Retina (tissue), 1 donor: ENCODE results near the gene AFF2.
A peak's percentile ranks its signal among the peaks of the same experiment; 100 is the strongest.
"Not testable (repeated sequence)": the region's sequence is repeated elsewhere in the genome, so short reads cannot be mapped to it uniquely, and the experiment has no call there.

Experiments used
- DNase-seq: peaks from one replicate; pipeline ENCODE4 v3.0.0-alpha.2; 2016

The AFF2 gene

GRCh38 chrX:148871422-148872160 is 371.2 kb downstream of the AFF2 start:
- DNase-seq, result peak; percentile 9

DNA sequence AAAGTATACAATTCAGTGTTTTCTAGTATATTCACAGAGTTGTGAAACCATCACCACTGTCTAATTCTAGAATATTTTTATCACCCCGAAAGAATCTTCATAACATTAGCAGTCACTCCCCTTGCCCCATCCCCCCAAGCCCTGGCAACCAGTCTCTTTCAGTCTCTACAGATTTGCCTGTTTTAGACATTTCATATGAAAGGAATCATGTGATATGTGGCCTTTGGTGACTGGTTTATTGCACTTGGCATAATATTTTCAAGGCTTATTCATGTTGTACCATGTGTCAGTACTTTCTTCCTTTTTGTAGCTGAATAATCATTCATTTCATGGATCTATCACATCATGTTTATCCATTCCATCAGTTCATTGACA is 371.7 kb downstream of the AFF2 start:
- DNase-seq, result no peak

DNA sequence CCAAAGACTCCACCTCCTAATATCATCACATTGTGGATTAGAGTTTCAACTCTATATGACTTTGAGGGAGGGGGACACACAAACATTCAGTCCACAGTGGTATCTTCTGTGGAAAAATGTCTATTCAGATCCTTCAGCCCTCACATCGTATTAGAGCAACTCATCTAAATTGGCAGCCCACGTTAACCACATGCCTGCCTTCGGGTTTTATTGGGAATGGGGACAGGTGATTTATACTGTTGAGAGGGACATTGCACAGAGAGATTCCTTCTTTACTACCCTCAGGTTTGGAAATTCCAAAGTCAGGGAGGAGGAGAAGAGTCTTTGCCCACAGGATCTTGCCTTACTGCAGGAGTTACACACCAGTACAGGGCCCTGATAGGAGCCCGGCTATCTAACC is 372.5 kb downstream of the AFF2 start:
- DNase-seq, result no peak

DNA sequence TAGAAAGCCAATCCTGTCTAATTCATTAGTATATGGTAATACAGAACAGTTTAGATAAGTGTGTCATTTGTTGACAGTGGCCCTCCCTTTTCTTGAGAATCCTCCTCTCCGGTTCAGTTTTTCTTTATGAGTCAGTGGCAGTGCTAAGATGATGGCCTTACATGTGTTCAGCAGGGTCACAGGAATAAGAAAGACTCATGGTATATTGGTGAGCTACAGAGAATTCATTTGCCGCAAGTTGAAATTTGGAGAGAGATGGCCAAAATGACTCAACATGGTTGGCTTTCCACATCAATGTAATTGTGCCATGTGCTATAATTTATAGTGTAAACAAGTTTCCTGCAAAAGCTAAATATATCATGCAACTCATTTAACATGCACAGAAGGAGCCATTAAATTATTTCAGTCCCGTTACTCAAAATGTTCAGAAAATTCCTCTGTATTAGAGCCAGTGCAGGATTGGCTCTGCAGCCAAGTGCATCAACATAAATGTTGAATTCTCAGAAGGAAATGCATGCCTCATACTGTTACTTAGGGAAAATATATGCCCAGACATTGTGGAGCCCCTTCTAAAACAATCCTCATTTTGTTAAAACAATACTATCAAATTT is 374.3 kb downstream of the AFF2 start:
- DNase-seq, result no peak

- no peak for DNase-seq
Measured at GRCh38 chrX:148878371-148878770, 378.0 kb downstream of the AFF2 start.

- DNase-seq, result no peak
Measured at GRCh38 chrX:148885203-148885602, 384.8 kb downstream of the AFF2 start.

DNA sequence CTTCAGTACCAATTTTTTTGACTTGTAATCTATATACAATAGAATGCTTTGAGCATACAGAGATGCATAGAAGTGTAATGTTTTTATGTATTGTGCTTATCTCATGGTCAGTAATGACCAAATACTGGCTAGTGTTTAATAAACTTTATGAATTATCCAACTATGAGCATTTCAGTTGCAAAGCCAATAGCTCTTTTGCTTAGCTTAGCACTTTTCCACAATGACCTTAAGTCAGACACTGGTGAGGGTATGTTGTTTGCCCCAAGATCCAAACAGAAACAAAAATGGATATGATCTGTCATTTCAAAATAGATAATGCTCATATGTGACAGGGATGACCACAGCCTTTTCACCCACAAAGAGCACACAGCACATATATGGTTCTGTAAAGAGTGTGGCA is 393.0 kb downstream of the AFF2 start:
- no peak for DNase-seq

DNA sequence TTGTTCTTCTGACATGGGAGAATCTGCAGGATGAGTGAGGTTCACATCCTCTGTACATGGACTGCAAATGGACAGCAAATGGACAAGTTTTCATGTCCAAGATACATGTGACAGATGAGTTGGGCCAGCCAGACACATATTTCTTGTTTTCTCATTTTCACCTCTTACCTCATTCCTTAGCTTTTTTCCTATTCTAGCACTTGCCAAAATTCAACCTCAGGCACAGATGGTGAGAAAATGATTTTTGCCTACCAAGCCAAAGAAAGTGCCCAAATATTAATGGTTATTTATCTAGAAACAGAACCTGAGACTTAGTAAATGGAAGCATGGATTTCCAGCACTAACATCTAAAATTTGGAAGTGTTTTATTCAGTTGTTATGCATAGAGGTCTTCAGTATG is 402.2 kb downstream of the AFF2 start:
- DNase-seq, result no peak

- no peak for DNase-seq
Measured at GRCh38 chrX:148903176-148903575, 402.8 kb downstream of the AFF2 start.

- DNase-seq, result no peak
Measured at GRCh38 chrX:148904421-148905111, 404.1 kb downstream of the AFF2 start.

GRCh38 chrX:148905400-148905799 is 405.0 kb downstream of the AFF2 start:
- peak; percentile 58 for DNase-seq

GRCh38 chrX:148906628-148907027 is 406.2 kb downstream of the AFF2 start:
- not testable (repeated sequence) for DNase-seq

DNA sequence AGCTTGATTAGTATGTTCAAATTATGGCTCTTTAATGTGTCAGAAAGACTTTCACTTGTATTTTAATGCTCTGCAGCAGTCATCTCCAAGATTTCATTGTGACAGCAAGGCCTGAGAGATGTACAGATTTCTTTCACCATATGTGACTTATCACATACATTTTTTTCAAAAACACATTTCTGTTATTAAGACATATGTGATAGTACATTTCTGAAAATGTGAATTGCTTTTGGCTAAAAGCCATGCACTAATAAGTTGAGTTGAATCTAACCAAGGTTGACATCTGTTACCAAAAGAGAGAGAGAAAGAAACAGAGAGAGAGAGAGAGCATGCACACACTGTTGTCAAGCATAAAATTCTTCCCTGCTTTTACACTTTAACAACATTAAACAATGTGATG is 409.3 kb downstream of the AFF2 start:
- DNase-seq, result no peak

DNA sequence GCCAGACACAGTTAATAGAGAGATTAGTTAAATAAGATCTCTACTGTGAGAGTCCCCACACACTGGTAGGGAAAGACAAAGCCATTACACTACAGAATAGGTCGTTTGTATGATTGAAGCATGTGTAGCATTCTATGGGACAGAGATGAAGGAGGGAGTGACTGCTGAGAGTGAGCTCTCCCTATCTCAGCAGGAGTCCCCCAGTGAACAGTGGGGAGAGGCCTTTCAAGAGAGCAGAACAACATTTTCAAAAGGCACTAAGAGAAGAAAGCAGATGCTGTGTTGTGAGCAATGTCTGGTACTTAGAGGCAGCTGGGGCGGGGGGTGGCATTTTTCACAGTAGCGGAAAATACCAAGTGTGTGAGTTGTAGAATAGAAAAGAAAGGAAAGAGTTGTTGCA is 413.6 kb downstream of the AFF2 start:
- no peak for DNase-seq

DNA sequence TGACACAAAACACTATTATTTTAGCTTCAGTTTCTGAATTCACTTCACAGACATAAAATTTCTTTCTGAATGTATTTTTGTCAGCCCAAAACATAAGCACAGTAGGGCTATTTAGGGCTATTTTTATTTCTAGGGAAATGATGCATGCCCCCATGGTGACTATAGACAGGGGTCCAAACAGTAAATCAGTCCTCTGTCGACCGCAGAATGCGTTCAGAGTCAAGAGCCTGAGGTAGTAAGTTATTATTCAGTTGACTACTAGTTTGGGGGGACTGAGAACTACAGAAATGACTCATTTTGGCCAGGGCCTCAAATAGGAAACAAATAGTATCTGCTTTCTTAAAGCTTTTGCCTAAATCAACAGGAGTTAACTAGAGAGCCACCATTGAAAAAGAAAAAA is 414.4 kb downstream of the AFF2 start:
- no peak for DNase-seq

GRCh38 chrX:148915474-148915873 is 415.1 kb downstream of the AFF2 start:
- no peak for DNase-seq

GRCh38 chrX:148917441-148917840 is 417.0 kb downstream of the AFF2 start:
- no peak for DNase-seq

DNA sequence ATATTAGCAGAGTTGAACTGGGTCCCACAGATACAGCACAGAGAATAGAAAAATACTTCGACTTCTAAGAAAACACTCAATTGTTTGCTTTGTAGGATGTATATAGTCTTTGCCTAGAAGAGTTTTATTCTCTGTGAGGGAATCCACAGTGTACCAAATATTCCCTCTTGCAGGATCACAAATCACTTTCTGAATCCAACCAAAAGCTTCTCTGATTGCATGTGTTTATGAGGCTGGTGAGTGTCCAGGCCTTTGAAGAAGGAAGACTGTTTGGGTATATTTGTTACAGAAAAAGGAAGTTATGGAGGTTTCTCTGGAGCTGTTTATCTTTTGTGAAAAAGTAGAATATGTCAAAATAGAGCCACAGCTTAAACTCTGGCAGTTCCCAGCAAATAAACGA is 423.2 kb downstream of the AFF2 start:
- DNase-seq, result no peak

- DNase-seq, result no peak
Measured at GRCh38 chrX:148926371-148926770, 426.0 kb downstream of the AFF2 start.

DNA sequence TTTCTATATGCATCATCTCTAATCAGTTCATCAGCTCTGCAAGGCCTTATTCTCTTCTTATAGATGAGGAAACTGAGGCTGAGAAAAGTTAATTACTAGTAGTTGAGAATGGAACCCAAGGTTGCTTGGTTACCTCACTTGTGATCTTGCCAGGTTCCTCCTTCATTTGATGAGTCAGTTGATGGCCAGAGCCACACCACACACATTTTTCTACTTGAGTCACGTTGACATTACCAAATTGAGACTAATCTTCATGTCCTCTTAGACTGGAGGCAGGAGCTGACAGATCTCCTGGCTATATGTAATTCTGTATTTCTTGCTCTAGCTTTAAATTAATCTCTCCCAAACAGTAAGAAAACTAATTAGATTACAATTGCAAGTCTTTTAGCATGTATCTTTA is 428.4 kb downstream of the AFF2 start:
- DNase-seq, result no peak

DNA sequence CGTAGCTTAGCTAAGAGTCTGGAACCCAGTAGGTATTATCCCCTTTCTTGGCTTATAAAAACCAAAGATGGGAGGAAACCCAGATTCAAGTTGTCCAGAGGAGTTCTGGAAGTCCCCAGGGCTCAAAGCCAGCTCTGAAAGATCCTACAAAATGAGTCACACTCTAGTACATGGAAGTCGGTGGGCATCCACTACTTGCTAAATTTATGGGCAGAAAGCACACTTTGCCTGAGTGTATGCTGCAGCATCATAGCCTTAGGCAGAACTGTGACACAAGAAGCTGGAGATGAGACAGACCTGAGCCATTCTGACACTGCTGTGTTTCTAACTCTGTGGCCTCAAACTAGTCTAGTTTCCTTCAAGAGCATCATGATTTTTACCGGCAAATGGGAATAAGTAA is 429.3 kb downstream of the AFF2 start:
- DNase-seq, result no peak

- no peak for DNase-seq
Measured at GRCh38 chrX:148930206-148930729, 429.9 kb downstream of the AFF2 start.

DNA sequence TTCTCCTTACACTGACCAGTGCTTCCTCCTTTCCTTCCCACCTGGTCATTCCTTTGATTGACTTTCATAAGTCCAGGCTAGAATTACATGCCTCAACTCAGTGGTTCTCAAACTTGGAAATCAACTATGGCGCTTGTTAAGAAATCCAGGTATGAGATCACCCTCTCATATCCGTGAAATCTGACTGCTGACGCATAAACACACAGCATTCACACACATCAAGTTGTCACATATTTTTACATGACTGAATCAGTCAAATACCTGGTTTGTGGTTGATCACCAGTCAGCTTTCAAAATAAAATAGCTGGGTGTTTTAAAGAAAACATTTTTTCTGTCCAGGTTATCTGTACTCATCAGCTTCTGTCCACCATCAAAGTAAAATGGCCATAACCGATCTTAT is 433.5 kb downstream of the AFF2 start:
- no peak for DNase-seq

- no peak for DNase-seq
Measured at GRCh38 chrX:148938348-148938747, 437.9 kb downstream of the AFF2 start.
